PFSK-1 (cell line): Measurements from ENCODE around the gene ARID4B.

ENCODE experiments used
- FOXP2 ChIP-seq: optimal IDR thresholded peaks from 2 replicates; pipeline ENCODE3; 2011; ENCODE audit warnings: borderline replicate concordance, control low read depth, inconsistent platforms; ENCODE audit not compliant: insufficient read depth; ENCODE audit errors: extremely low read length, extremely low read depth
- POLR2AphosphoS5 ChIP-seq: IDR thresholded peaks from 2 replicates; pipeline ENCODE4 v1.6.1; 2012; ENCODE audit warnings: low read depth, mild to moderate bottlenecking, control low read depth, low read length, moderate library complexity
- SIN3A ChIP-seq: IDR thresholded peaks from 2 replicates; pipeline ENCODE4 v1.6.1; 2012; ENCODE audit warnings: mild to moderate bottlenecking, low read length, moderate library complexity, borderline replicate concordance; ENCODE audit not compliant: insufficient read depth
- TAF1 ChIP-seq: IDR thresholded peaks from 2 replicates; pipeline ENCODE4 v1.6.1; 2012; ENCODE audit warnings: low read length, control low read depth, borderline replicate concordance; ENCODE audit not compliant: insufficient read depth
- TF ChIP-seq, protein P1 (sequence below), 2 experiments: IDR thresholded peaks; 2 replicates each; pipeline versions ENCODE4 v1.6.1 to v1.8.0; 2011 to 2012; ENCODE audit warnings: low read depth in 2 of 2, low read length in 2 of 2, control low read depth in 1 of 2, inconsistent platforms in 1 of 2, mild to moderate bottlenecking in 1 of 2, moderate library complexity in 1 of 2; ENCODE audit not compliant: insufficient read depth in 1 of 2

Gene ARID4B

DNA sequence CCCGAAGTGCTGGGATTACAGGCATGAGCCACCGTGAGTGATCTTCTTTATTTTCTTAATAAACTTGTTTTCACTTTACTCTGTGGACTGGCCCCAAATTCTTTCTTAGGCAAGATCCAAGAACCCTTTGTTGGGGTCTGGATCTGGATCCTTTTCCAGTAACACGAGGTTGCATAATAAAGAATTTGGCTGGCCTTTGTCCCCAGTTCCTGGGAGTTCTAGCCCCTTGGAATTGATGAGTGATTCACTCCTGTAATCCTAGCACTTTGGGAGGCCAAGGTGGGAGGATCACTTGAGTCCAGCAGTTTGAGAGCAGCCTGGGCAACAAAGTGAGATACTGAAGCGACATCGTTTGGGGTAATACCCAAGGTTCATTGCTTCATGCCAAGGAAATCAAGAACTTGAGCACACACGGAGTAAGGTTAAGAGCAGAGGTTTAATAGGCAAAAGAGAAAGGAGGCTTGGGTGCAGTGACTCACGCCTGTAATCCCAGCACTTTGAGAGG, 197.2 kb downstream of the ARID4B start:
- no peak for TF ChIP-seq FOXP2
- TF ChIP-seq, protein P1, sequence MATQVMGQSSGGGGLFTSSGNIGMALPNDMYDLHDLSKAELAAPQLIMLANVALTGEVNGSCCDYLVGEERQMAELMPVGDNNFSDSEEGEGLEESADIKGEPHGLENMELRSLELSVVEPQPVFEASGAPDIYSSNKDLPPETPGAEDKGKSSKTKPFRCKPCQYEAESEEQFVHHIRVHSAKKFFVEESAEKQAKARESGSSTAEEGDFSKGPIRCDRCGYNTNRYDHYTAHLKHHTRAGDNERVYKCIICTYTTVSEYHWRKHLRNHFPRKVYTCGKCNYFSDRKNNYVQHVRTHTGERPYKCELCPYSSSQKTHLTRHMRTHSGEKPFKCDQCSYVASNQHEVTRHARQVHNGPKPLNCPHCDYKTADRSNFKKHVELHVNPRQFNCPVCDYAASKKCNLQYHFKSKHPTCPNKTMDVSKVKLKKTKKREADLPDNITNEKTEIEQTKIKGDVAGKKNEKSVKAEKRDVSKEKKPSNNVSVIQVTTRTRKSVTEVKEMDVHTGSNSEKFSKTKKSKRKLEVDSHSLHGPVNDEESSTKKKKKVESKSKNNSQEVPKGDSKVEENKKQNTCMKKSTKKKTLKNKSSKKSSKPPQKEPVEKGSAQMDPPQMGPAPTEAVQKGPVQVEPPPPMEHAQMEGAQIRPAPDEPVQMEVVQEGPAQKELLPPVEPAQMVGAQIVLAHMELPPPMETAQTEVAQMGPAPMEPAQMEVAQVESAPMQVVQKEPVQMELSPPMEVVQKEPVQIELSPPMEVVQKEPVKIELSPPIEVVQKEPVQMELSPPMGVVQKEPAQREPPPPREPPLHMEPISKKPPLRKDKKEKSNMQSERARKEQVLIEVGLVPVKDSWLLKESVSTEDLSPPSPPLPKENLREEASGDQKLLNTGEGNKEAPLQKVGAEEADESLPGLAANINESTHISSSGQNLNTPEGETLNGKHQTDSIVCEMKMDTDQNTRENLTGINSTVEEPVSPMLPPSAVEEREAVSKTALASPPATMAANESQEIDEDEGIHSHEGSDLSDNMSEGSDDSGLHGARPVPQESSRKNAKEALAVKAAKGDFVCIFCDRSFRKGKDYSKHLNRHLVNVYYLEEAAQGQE (IDR thresholded peaks at IDR 0.05; ENCODE audit: insufficient read depth in 1 of 2, low read depth in 2 of 2, low read length in 2 of 2) = no peak
- no peak for TF ChIP-seq TAF1
- TF ChIP-seq POLR2AphosphoS5 = no peak
- no peak for TF ChIP-seq SIN3A

DNA sequence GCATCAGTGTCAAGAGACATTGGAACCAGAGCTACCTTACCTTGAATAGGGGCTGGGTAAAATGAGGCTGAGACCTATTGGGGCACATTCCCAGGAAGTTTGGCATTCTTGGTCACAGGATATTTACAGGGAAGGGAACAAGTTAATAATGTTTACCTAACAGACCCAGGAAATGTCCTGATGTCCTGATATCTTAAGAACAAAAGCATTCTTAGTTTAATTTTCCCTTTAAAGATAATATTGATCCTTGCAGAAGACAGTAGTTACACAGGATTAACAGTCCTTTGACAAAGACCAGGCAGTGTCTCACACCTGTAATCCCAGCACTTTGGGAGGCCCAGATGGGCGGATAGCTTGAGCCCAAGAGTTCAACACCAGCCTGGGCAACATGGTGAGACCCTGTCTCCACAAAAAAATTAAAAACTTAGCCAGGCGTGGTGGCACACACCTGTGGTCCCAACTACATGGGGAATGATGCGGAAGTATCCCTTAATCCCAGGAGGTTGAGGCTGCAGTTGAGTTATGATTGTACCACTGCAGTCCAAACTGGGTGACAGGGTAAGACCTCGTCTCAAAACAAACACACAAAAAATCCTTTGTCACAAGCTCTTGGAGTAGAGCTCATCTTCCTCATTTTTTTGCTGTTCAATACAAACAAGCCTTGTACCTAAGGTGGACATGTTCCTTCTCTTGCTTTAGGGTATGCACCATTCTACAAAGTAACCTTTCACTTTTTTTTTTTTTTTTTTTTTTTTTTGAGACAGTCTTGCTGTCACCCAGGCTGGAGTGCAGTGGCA, 198.0 kb downstream of the ARID4B start:
- TF ChIP-seq POLR2AphosphoS5 (no peak), TAF1 (no peak), SIN3A (no peak), FOXP2 (no peak)
- TF ChIP-seq, protein P1 (IDR thresholded peaks at IDR 0.05; ENCODE audit: insufficient read depth in 1 of 2, low read depth in 2 of 2, low read length in 2 of 2) = no peak

DNA sequence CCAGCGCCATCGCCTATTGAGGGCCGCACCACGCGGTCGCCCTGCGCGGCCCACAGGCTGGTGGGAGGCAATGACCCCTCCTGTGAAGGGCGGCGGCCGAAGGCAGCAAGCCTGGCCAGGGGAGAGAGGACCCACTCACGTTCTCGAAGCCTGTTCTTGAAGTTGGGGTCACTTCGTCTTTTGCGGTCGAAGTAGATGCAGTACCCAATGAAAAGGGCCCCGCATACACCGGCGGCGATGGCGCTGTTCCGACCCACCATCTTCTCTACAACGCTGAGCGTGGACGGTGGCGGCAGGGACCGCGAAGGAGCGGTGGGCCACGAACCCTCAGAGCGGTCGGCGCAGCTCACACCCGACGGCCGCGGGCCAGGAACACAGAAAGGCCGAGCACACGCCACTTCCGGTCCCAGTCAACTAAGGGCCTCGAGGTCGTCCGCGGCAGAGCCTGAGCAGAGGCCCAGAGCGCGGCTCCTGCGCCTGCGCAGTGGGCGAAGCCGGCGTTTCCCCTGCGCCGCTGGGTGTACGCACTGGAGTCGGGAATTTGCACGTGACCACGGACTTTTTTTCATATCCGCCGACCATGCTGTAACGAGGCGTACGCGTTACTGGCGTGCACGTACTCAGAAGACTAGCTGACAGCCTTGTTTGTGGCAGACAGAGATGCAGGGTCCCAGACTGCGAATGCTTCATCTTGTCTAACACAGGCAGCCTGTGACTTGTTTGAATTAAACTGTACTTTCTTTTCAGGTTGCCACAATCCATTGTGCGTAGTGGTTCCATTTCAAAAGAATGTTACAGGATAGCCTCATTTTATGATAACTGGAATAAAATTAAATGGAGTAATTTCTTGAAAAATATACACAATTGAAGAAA, 199.3 kb downstream of the ARID4B start, which contains the start of gene TOMM20:
TOMM20 (minus strand) TSS at position 382 of the 873 bp plus-strand sequence; CDS start at position 260, 122 bp downstream.
- TF ChIP-seq POLR2AphosphoS5 (peak; percentile 97), TAF1 (peak; percentile 92), SIN3A (0 out of 2 replicates have a peak, but pooled peaks have one; percentile 56), FOXP2 (no peak)
- TF ChIP-seq, protein P1 (IDR thresholded peaks at IDR 0.05; ENCODE audit: insufficient read depth in 1 of 2, low read depth in 2 of 2, low read length in 2 of 2) = 0 out of 4 replicates have a peak, but pooled peaks of 1 of the 2 experiments have one; percentile 6

DNA sequence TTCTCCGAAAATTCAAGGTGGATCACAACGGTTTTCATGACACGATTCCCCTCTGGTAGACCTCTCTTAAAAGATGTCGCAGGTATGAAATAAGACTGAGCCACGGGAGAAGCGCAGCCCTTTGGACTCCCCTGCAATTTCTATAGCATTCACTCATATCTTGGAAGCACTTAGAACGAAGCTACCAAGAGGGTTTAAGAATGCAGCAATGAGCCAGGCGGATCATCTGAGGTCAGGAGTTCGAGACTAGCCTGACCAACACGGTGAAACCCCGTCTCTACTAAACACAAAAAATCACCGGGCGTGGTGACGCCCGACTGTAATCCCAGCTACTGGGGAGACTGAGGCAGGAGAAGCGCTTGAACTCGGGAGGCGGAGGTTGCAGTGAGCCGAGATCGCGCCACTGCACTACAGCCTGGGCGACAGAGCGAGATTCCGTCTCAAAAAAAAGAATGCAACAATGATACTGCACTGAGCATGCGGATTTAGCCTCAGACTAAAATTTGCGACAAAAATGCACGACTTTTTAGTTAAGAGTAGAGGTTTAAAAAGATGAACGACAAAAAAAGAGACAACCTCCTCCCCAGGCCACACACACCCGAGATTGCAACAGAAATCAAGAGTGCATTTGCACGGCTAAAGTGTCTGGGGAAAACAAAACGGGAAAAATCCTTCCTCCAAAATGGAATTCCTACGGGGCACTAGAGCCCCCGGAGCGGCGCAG, 200.1 kb downstream of the ARID4B start:
- TF ChIP-seq SIN3A (no peak), TAF1 (no peak), POLR2AphosphoS5 (no peak)

DNA sequence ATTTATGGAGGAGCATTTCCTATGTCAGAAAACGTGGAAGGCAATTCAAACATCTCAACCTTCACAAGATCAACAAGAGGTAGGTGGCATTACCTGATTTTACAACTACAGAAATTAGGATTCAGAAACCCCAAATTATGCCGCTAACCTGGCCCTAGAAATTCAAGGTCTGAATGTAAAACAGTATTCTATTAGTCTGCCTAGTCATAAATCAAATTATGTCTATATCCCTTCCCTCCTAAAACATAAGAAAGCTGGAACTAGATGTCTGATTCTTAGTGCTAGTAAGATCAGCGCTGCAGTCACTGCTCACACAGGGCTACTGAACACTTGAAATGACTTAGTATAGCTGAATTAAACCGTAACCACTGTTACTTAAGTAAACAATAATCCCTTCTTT, 200.8 kb downstream of the ARID4B start:
- TF ChIP-seq FOXP2 (no peak), POLR2AphosphoS5 (no peak), SIN3A (no peak), TAF1 (no peak)
- TF ChIP-seq, protein P1 (IDR thresholded peaks at IDR 0.05; ENCODE audit: insufficient read depth in 1 of 2, low read depth in 2 of 2, low read length in 2 of 2) = no peak
